GM12892 (cell line): Measurements from ENCODE around the gene HMCN1.

Experiments used
- POLR2A ChIP-seq: IDR thresholded peaks from 2 replicates; pipeline ENCODE4 v1.6.1; 2011; ENCODE audit warnings: low read depth, low read length, control low read depth
- TAF1 ChIP-seq: IDR thresholded peaks from 2 replicates; pipeline ENCODE4 v1.6.1; 2011; ENCODE audit warnings: low read depth, mild to moderate bottlenecking, control low read depth, low read length, borderline replicate concordance

DNA sequence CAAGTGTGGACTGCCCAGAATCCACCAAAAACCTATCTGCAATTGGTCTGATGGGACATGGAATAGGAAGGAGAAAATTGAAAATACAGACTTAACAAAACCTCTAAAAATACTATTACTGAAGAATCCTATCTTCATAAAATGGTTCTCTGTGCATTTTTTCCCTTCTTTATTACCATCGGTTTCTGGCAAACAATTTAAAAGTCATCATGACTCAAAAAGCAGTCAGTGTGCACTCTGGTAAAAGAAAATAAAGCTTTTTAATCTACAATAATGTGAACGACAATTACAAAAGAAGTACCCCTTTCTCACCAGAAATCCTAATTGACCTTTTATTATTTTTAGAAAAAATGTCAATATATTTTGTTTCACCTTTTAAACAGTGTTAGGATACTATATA lies 454.5 kb downstream of the HMCN1 start:
- TF ChIP-seq POLR2A (no peak), TAF1 (no peak)
